ENCODE data around the gene SLC38A8.

DNA sequence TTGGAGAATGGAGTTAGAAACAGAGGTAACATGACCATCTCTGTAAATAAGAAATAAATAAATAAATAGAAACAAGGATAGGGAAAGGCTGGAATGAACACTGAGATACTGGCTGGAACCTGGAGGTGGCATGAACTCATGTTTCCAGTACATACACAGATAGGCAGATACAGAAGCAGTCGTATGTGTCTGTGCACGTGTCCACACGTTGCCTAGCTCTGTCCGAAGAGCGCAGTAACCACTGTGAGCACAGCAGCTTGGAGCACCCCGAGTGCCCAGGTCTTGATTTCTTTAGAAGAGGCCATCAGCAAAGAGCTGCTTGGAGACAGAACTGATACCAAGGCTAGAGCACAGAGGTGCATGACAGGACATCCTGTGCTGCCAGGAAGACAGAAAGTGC lies 37.1 kb upstream of the SLC38A8 start:
- TF ChIP-seq EZH2 (IDR thresholded peaks at IDR 0.05) (no peak), POLR2AphosphoS5 (IDR thresholded peaks at IDR 0.05; ENCODE audit: borderline replicate concordance, low read depth, low read length) (no peak)
